Measurements from ENCODE around the gene IKBKE.

IKBKE gene

DNA sequence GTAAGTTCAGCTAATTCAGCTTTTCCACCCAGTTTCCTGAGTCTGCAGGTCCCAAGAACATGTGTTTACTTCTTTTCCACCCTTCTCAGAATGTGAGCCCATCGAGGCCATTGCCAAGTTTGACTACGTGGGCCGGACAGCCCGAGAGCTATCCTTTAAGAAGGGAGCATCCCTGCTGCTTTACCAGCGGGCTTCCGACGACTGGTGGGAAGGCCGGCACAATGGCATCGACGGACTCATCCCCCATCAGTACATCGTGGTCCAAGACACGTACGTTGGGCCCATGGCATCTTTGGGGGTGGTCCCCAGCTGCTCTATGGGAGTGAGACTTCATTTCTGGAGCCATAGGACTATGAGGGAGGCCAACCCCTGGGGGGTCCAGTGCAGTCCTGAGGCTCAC lies 17.2 kb upstream of the IKBKE start:
- TF ChIP-seq, protein P1, sequence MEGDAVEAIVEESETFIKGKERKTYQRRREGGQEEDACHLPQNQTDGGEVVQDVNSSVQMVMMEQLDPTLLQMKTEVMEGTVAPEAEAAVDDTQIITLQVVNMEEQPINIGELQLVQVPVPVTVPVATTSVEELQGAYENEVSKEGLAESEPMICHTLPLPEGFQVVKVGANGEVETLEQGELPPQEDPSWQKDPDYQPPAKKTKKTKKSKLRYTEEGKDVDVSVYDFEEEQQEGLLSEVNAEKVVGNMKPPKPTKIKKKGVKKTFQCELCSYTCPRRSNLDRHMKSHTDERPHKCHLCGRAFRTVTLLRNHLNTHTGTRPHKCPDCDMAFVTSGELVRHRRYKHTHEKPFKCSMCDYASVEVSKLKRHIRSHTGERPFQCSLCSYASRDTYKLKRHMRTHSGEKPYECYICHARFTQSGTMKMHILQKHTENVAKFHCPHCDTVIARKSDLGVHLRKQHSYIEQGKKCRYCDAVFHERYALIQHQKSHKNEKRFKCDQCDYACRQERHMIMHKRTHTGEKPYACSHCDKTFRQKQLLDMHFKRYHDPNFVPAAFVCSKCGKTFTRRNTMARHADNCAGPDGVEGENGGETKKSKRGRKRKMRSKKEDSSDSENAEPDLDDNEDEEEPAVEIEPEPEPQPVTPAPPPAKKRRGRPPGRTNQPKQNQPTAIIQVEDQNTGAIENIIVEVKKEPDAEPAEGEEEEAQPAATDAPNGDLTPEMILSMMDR (IDR thresholded peaks at IDR 0.05; ENCODE audit: insufficient read depth, low read depth, low read length, missing control alignments): no peak
- H3K4me3 ChIP-seq (ENCODE audit: low read depth, low read length): no peak overlapping the region
- no peak for DNase-seq (ENCODE audit: low read depth)

DNA sequence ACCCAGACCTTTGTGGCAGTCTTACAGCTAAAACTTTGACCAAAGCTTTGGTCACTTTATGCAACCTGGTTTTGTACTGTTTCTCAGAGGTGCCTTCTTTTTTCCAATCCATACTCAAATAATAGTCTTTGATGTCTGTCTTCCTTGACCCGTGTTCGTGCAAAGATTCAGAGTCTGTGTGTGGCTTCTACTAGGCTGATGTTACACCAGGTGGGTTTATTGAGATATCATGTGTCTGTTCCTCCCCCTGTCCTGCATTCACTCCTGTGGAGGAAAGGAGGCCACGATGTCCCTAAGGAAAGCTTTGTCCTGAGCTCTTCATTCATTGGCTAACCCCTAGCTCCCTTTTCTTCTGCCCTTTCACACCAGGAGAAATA lies 15.0 kb upstream of the IKBKE start:
- TF ChIP-seq, protein P1 (IDR thresholded peaks at IDR 0.05; ENCODE audit: insufficient read depth, low read depth, low read length, missing control alignments): no peak
- H3K4me3 ChIP-seq (ENCODE audit: low read depth, low read length): no peak overlapping the region
- no peak for DNase-seq (ENCODE audit: low read depth)

DNA sequence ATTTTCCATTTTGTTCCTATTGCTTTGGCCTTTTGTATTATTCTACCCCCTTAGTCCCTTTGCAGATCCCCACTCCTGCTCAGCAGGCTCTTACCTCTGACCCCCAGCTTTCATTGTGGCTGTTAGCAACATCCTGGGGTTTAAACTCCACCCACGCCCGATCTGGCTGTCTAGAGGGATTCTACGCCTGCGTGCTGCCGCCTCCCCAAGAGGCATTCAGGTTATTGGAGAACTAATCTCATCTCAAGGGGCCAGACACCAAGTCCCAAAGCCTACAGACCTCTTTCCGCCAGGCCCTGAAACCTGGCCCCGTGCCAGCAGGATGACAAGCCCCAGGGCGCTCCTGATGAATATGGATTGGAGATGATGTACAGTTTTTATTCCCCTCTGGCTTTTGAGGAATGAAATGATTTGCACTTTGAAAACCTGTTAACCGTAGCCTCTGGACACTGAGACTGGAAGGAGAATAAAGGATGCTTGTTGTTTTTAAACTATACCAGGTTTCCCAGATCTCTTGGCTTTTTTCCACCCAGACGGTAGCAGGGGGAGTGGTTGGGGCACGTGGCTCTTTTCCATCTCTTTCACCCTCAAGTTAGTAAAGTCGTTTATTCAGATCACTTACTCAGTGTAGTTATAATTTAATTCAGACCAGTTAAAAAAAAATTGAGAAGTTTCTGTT lies 14.5 kb upstream of the IKBKE start:
- no peak overlapping the region for H3K4me3 ChIP-seq (ENCODE audit: low read depth, low read length)
- DNase-seq (ENCODE audit: low read depth): no peak
- TF ChIP-seq, protein P1 (IDR thresholded peaks at IDR 0.05; ENCODE audit: insufficient read depth, low read depth, low read length, missing control alignments): no peak

DNA sequence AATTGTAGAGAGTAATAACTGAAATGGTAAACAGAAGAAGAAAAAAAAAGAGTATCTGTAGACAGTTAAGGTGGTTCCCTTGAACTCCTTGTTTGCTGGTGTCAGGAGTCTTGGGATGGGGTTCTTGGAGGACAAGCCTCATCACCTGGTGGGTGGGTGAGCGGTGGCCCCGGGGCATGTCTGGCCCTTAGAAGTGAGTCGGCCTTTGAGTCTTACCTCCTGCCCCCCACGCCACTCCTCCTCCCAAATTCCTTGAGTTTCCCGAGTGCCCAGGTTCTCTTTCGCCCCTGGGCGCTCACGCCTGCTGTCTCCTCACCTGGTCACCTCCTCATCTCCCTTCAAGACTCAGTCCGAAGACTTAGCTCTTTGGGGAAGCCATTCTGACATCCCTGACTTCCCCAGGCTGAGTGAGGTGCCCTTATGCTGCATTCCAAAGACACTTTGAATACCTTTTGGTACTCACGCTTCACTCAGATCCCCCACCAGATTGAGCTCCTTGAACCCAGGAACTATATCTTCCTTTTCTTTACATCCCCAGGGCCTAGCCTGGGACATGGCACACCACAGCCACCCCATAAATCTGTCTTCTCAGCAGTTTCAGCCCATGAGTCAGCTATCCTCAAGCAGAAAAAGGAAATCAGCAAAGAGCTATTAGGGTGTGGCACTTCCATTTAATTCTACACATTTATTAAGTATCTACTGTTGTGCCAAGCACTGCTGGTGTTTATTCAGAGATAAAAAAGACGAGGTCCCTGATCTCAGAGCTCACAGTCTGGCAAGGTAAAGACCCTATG lies 13.5 kb upstream of the IKBKE start:
- TF ChIP-seq, protein P1 (IDR thresholded peaks at IDR 0.05; ENCODE audit: insufficient read depth, low read depth, low read length, missing control alignments): no peak
- DNase-seq (ENCODE audit: low read depth): no peak
- no peak overlapping the region for H3K4me3 ChIP-seq (ENCODE audit: low read depth, low read length)

DNA sequence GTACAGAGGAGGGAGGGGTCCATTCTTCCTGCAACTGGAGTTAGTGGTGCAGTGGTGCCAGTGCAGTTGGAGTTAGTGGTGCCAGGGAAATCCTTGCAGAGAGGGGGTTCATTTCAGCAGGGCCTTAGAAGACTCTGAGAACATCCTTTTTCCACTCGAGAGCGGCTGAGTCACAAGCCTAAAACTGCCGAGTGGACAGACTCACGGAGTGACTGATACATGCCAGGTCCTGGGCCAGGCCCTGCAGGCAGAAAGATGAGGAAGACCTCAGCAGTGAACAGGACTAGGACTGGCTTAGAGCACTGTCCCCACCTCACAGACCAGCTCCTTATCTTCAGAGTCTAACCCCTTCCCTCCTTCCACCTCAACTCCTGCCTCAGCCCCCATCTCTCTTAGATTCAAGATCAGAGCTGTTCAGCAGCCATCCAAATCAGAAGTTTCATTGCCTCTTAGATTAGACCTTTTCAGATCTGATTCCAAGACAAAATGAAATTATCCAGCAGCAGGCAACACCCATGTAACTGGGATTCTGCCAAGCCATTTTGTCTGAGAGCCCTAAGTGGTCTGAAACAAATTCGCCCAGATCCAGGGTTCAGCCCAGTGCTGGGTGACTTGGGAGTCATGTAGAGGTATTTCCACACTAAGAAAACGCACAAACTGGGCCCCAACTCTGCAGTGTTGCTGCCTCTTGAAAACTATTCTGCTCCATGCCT lies 12.7 kb upstream of the IKBKE start:
- H3K4me3 ChIP-seq (ENCODE audit: low read depth, low read length): no peak overlapping the region

DNA sequence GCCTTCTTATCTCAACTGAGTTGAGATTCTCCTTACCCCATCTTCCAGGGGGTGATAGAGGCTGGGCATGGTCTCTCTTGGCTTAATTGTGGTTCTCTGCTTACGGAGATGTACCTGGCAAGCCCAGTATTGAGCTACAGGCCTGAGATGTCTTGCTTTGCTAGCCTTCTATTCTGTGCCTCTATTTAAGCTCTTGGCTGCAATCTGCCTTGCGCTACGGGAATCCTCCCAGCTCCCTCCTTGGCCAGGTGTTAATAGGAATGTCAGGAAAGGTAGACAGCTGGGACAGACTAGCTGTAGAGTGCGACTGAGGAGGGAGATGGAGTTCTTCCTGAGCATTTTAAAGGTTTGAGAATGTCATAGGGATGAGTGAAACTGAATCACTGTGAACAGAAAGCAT lies 10.6 kb upstream of the IKBKE start:
- H3K4me3 ChIP-seq (ENCODE audit: low read depth, low read length): no peak overlapping the region
- DNase-seq (ENCODE audit: low read depth): no peak
- TF ChIP-seq, protein P1 (IDR thresholded peaks at IDR 0.05; ENCODE audit: insufficient read depth, low read depth, low read length, missing control alignments): no peak

More for the DNA sequence above, 12.7 kb upstream of the IKBKE start:
- TF ChIP-seq, protein P1 (IDR thresholded peaks at IDR 0.05; ENCODE audit: insufficient read depth, low read depth, low read length, missing control alignments): no peak
- no peak for DNase-seq (ENCODE audit: low read depth)

Data from GM12865 (cell line).